Endothelial cell of umbilical vein (primary cell): ENCODE measurements around the gene ATP4A. TPM values are rescaled to one million over a fixed set of nuclear protein-coding genes. Genes with fewer than 3 reads are reported as not detected.

Source experiments
- BruUV-seq: library from RNA; stranded (reverse); fragments of 400-500 nt; replicated peaks from 2 replicates; lab custom pipeline; 2021; lab: Mats Ljungman, UMichigan
- CTCF ChIA-PET: fragments of 300-600, 350-600 bp; sonication (Branson Sonifier 250); formaldehyde crosslinking; loops from one replicate; lab custom pipeline; 2021; ENCODE audit warnings: antibody characterized with exemption, inconsistent platforms; lab: Charles Lee
- POLR2A ChIA-PET: fragments of 300-600, 350-600 bp; sonication (Branson Sonifier 250); formaldehyde crosslinking; loops from one replicate; lab custom pipeline; 2021; ENCODE audit warnings: antibody characterized with exemption, inconsistent platforms; lab: Charles Lee
- DNase-seq: peaks from one replicate; pipeline ENCODE4 v3.0.0-alpha.2; 2011; ENCODE audit warnings: low read depth, low spot score
- FAIRE-seq: peaks from 2 replicates; lab custom pipeline; 2011; peaks lifted over from hg19 to GRCh38; lab: Jason Lieb, UNC
- H2AFZ ChIP-seq: 2 replicates; pipeline ENCODE4 v1.6.0; 2012; ENCODE audit warnings: low read depth, low read length, control low read depth, inconsistent platforms
- H3K27ac ChIP-seq: 2 replicates; pipeline ENCODE4 v1.5.1; 2011; ENCODE audit warnings: low read depth, mild to moderate bottlenecking, control low read depth, low read length, moderate library complexity; ENCODE audit not compliant: insufficient read depth
- H3K27me3 ChIP-seq, 2 experiments: 2 replicates each; pipeline versions ENCODE4 v1.6.0 to v1.6.1; 2011; ENCODE audit warnings: low read length in 2 of 2, mixed read lengths in 1 of 2; ENCODE audit not compliant: control insufficient read depth in 2 of 2, insufficient read depth in 2 of 2
- H3K36me3 ChIP-seq, 2 experiments: 2 replicates in 1 of 2; 3 replicates in 1 of 2; pipeline ENCODE4 v1.5.1; 2011; ENCODE audit warnings: low read length in 2 of 2, mild to moderate bottlenecking in 1 of 2, moderate library complexity in 1 of 2; ENCODE audit not compliant: control insufficient read depth in 2 of 2, insufficient read depth in 2 of 2; ENCODE audit errors: extremely low read depth in 1 of 2
- H3K4me1 ChIP-seq: 3 replicates; pipeline ENCODE4 v1.5.1; 2011; ENCODE audit warnings: mild to moderate bottlenecking, low read length; ENCODE audit not compliant: control insufficient read depth, insufficient read depth; ENCODE audit errors: extremely low read depth
- H3K4me2 ChIP-seq: 2 replicates; pipeline ENCODE4 v1.6.1; 2011; ENCODE audit warnings: low read length, control low read depth, mixed read lengths; ENCODE audit not compliant: insufficient read depth
- H3K4me3 ChIP-seq, 3 experiments: fragments of 200-600 bp in 1 of 3; sonication (generic), shearing (Covaris generic) in 1 of 3; replicated peaks in 1 of 3; 2 replicates each; pipeline ENCODE4 v1.5.1; 2011 to 2016; ENCODE audit warnings: control low read depth in 3 of 3, low read length in 3 of 3, mild to moderate bottlenecking in 2 of 3, inconsistent platforms in 1 of 3, low read depth in 1 of 3, moderate library complexity in 1 of 3; ENCODE audit not compliant: insufficient read depth in 1 of 3
- H3K79me2 ChIP-seq: 2 replicates; pipeline ENCODE4 v1.6.0; 2012; ENCODE audit warnings: low read length, inconsistent platforms; ENCODE audit not compliant: control insufficient read depth, insufficient read depth
- H3K9ac ChIP-seq: replicated peaks from 2 replicates; pipeline ENCODE3; 2011; ENCODE audit warnings: low read length, control low read depth; ENCODE audit not compliant: insufficient read depth; ENCODE audit errors: extremely low read depth
- H3K9me1 ChIP-seq: replicated peaks from 3 replicates; pipeline ENCODE4 v1.6.0; 2011; ENCODE audit warnings: mild to moderate bottlenecking, low read length; ENCODE audit not compliant: control insufficient read depth, insufficient read depth; ENCODE audit errors: extremely low read depth
- H3K9me3 ChIP-seq: replicated peaks from 2 replicates; pipeline ENCODE4 v1.5.1; 2012; ENCODE audit warnings: low read length, inconsistent platforms; ENCODE audit not compliant: control insufficient read depth, insufficient read depth
- H4K20me1 ChIP-seq: replicated peaks from 2 replicates; pipeline ENCODE3; 2011; ENCODE audit warnings: mild to moderate bottlenecking, low read length; ENCODE audit not compliant: control insufficient read depth, insufficient read depth; ENCODE audit errors: extremely low read depth
- EZH2 ChIP-seq: IDR thresholded peaks from 2 replicates; pipeline ENCODE4 v1.6.1; 2012; ENCODE audit warnings: borderline replicate concordance, low read depth, mild to moderate bottlenecking, moderate library complexity, low read length, inconsistent platforms; ENCODE audit not compliant: severe bottlenecking
- FOS ChIP-seq: IDR thresholded peaks from 2 replicates; pipeline ENCODE4 v1.6.1; 2011; ENCODE audit warnings: mild to moderate bottlenecking, low read length, moderate library complexity, borderline replicate concordance; ENCODE audit not compliant: insufficient read depth
- GATA2 ChIP-seq: IDR thresholded peaks from 2 replicates; pipeline ENCODE4 v1.7.0; 2011; ENCODE audit warnings: low read depth, mild to moderate bottlenecking, moderate library complexity, mixed read lengths, low read length; ENCODE audit not compliant: insufficient read length, insufficient read depth
- JUN ChIP-seq: IDR thresholded peaks from 2 replicates; pipeline ENCODE4 v1.6.1; 2011; ENCODE audit warnings: borderline replicate concordance, low read depth; ENCODE audit not compliant: insufficient read length, insufficient read depth
- MAX ChIP-seq: IDR thresholded peaks from 2 replicates; pipeline ENCODE4 v1.6.1; 2011; ENCODE audit not compliant: insufficient read depth, insufficient read length
- MYC ChIP-seq: IDR thresholded peaks from one replicate; pipeline ENCODE4 v1.6.1; 2011; ENCODE audit warnings: mild to moderate bottlenecking, low read depth, low read length
- POLR2A ChIP-seq: IDR thresholded peaks from 2 replicates; pipeline ENCODE4 v1.6.1; 2012; ENCODE audit warnings: low read depth, mild to moderate bottlenecking, control low read depth, low read length
- POLR2AphosphoS5 ChIP-seq: IDR thresholded peaks from 2 replicates; pipeline ENCODE4 v1.6.1; 2012; ENCODE audit warnings: low read depth, mild to moderate bottlenecking, control low read depth, low read length, moderate library complexity; ENCODE audit not compliant: insufficient read depth
- dilution Hi-C: fragments of 300-500 bp; cut with MboI; formaldehyde crosslinking; loops from one replicate; pipeline ENCODE4 v1.15.0; 2019; ENCODE audit warnings: low sequenced_read_pairs; ENCODE audit not compliant: extremely low pct_ligation_motif_present
- intact Hi-C: fragments of 100-400 bp; cut with micrococcal nuclease; formaldehyde crosslinking; loops from one replicate; pipeline ENCODE4 v1.10.0; 2022
- polyA plus RNA-seq, 4 experiments: library from polyadenylated mRNA; depleted of rRNA in 3 of 4; stranded (reverse) in 3 of 4; unstranded in 1 of 4; fragments of >200 nt; gene quantifications; 2 replicates each; pipeline versions ENCODE4 v1.2.1 to v1.2.3, GENCODE V29; 2011 to 2012; ENCODE audit warnings: missing spikeins in 1 of 4
- total RNA-seq: library from RNA; stranded (reverse); gene quantifications from 2 replicates; pipeline ENCODE4 v1.2.3, GENCODE V29; 2021
- TF ChIP-seq, protein P1 (sequence below), 2 donors: IDR thresholded peaks; 1 replicate in 1 of 2; 2 replicates in 1 of 2; pipeline ENCODE4 v1.5.1; 2011; ENCODE audit warnings: low read length in 2 of 2, mild to moderate bottlenecking in 2 of 2, moderate library complexity in 2 of 2, control low read depth in 1 of 2, inconsistent platforms in 1 of 2, low read depth in 1 of 2; ENCODE audit not compliant: insufficient read depth in 1 of 2; ENCODE audit errors: extremely low read depth in 1 of 2

The ATP4A gene
- total and polyA plus RNA-seq, 2 donors (not counting 3 experiments of a cell fraction or from before 2014, with no cell fraction given), result not detected

GRCh38 chr19:35525873-35526272 lies 37.6 kb downstream of the ATP4A start:
- FAIRE-seq (no peak), DNase-seq (no peak)
- H3K9ac ChIP-seq, result no peak overlapping the region
- dilution Hi-C loops (no loop called here), intact Hi-C loops (no loop called here)
- no peak overlapping the region for H3K27ac ChIP-seq
- no peaks in the 10 kb centered on the region for H3K79me2 ChIP-seq
- H4K20me1 ChIP-seq, result no peaks in the 10 kb centered on the region
- no peak overlapping the region for H2AFZ ChIP-seq
- ChIA-PET POLR2A (no interaction called here), CTCF (interaction anchor here (0.9 kb wide), 1 partner anchor 13 kb away, joined by 3 read pairs; no protein-coding TSS in a partner anchor)
- no peaks in the 10 kb centered on the region for H3K36me3 ChIP-seq
- BruUV-seq, result no TSS peak
- TF ChIP-seq POLR2AphosphoS5 (no peak), JUN (no peak), MAX (no peak), POLR2A (no peak), FOS (no peak), EZH2 (no peak), GATA2 (no peak), MYC (no peak)
- TF ChIP-seq, protein P1, sequence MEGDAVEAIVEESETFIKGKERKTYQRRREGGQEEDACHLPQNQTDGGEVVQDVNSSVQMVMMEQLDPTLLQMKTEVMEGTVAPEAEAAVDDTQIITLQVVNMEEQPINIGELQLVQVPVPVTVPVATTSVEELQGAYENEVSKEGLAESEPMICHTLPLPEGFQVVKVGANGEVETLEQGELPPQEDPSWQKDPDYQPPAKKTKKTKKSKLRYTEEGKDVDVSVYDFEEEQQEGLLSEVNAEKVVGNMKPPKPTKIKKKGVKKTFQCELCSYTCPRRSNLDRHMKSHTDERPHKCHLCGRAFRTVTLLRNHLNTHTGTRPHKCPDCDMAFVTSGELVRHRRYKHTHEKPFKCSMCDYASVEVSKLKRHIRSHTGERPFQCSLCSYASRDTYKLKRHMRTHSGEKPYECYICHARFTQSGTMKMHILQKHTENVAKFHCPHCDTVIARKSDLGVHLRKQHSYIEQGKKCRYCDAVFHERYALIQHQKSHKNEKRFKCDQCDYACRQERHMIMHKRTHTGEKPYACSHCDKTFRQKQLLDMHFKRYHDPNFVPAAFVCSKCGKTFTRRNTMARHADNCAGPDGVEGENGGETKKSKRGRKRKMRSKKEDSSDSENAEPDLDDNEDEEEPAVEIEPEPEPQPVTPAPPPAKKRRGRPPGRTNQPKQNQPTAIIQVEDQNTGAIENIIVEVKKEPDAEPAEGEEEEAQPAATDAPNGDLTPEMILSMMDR (IDR thresholded peaks at IDR 0.05; ENCODE audit: extremely low read depth in 1 of 2, insufficient read depth in 1 of 2, low read depth in 1 of 2, low read length in 2 of 2), result no peak
- peaks cover 4 to 9% of the 10 kb centered on the region in 2 experiments for H3K27me3 ChIP-seq
- H3K9me3 ChIP-seq, result no peaks in the 10 kb centered on the region
- H3K4me2 ChIP-seq, result no peak overlapping the region
- H3K4me1 ChIP-seq, result no peaks in the 10 kb centered on the region
- H3K4me3 ChIP-seq, result no peak overlapping the region
- no peaks in the 10 kb centered on the region for H3K9me1 ChIP-seq
